Suprapubic skin (tissue), 4 donors: ENCODE measurements around the gene PAFAH2. TPM values are rescaled to one million over a fixed set of nuclear protein-coding genes. Genes with fewer than 3 reads are reported as not detected.

Source experiments
- DNase-seq, 2 donors: peaks; one replicate each; pipeline ENCODE4 v3.0.0-alpha.2; 2019; ENCODE audit warnings: low spot score in 2 of 2
- H3K27ac ChIP-seq: fragments of 200-600 bp; sonication (generic); one replicate; pipeline ENCODE4 v1.5.1; 2019
- H3K27me3 ChIP-seq: fragments of 200-600 bp; sonication (generic); one replicate; pipeline ENCODE4 v1.5.1; 2019
- H3K36me3 ChIP-seq: fragments of 200-600 bp; sonication (generic); one replicate; pipeline ENCODE4 v1.5.1; 2019
- H3K4me1 ChIP-seq: fragments of 200-600 bp; sonication (generic); one replicate; pipeline ENCODE4 v1.5.1; 2019
- H3K4me3 ChIP-seq: fragments of 200-600 bp; sonication (generic); one replicate; pipeline ENCODE4 v1.5.1; 2019; ENCODE audit warnings: mild to moderate bottlenecking
- H3K9me3 ChIP-seq: fragments of 200-600 bp; sonication (generic); one replicate; pipeline ENCODE4 v1.5.1; 2019
- EP300 ChIP-seq: sonication (generic); formaldehyde crosslinking; IDR thresholded peaks from one replicate; pipeline ENCODE4 v1.6.1; 2017; ENCODE audit warnings: antibody characterized with exemption
- POLR2A ChIP-seq, 2 donors: fragments of 450-650 bp; IDR thresholded peaks; one replicate each; pipeline ENCODE4 v1.6.1; 2017; ENCODE audit warnings: antibody characterized with exemption in 2 of 2, mild to moderate bottlenecking in 2 of 2, moderate library complexity in 2 of 2
- POLR2AphosphoS5 ChIP-seq, 3 donors: sonication (generic); formaldehyde crosslinking; IDR thresholded peaks; one replicate each; pipeline ENCODE4 v1.6.1; 2017; ENCODE audit warnings: antibody characterized with exemption in 3 of 3
- WGBS: methylation state at CpG from one replicate; pipeline ENCODE4 v1.1.5; 2018; 5-methylcytosine and 5-hydroxymethylcytosine counted together
- total RNA-seq, 4 donors: library from RNA; depleted of rRNA; stranded (reverse); fragments of >200 nt; gene quantifications; one replicate each; pipeline ENCODE4 v1.1.0, GENCODE V29; 2016
- TF ChIP-seq, protein P1 (sequence below), 2 donors: fragments of 200-600 bp in 1 of 2; fragments of 450-650 bp in 1 of 2; sonication (generic) in 1 of 2; IDR thresholded peaks; one replicate each; pipeline ENCODE4 v1.5.1; 2016 to 2019; ENCODE audit warnings: antibody characterized with exemption in 2 of 2, mild to moderate bottlenecking in 1 of 2, moderate library complexity in 1 of 2

The PAFAH2 gene
- total RNA-seq, 4 donors from 2014 or later: 16.6 to 31.3 (median 20.0) TPM

DNA sequence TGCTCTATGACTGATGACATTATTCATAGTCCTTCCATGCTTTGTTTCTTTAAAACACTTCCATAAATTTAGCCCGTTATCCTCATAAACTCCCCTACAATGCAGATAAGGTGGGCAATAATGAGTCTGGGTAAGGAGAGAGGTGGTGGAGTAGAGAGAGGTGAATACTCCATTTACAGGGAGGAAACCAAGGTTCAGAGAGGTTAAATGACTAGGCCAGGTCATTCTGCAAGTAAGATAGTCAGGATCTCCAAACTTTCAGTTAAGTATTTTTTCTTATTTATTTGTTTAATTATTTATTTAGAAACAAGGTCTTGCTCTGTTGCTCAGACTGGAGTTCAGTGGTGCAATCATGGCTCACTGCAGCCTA is 26.1 kb downstream of the PAFAH2 start:
- 91% methylated on average over 1 of the region's 1 CpG for WGBS
- H3K4me1 ChIP-seq: no peaks in the 10 kb centered on the region
- DNase-seq: no peak
- no peak overlapping the region for H3K4me3 ChIP-seq
- H3K36me3 ChIP-seq: peaks cover 89% of the 10 kb centered on the region
- H3K27me3 ChIP-seq: no peaks in the 10 kb centered on the region
- no peaks in the 10 kb centered on the region for H3K9me3 ChIP-seq
- H3K27ac ChIP-seq: no peak overlapping the region
- TF ChIP-seq POLR2AphosphoS5 (IDR thresholded peaks at IDR 0.05) (no peak), POLR2A (IDR thresholded peaks at IDR 0.05) (no peak), EP300 (no peak)
- TF ChIP-seq, protein P1, sequence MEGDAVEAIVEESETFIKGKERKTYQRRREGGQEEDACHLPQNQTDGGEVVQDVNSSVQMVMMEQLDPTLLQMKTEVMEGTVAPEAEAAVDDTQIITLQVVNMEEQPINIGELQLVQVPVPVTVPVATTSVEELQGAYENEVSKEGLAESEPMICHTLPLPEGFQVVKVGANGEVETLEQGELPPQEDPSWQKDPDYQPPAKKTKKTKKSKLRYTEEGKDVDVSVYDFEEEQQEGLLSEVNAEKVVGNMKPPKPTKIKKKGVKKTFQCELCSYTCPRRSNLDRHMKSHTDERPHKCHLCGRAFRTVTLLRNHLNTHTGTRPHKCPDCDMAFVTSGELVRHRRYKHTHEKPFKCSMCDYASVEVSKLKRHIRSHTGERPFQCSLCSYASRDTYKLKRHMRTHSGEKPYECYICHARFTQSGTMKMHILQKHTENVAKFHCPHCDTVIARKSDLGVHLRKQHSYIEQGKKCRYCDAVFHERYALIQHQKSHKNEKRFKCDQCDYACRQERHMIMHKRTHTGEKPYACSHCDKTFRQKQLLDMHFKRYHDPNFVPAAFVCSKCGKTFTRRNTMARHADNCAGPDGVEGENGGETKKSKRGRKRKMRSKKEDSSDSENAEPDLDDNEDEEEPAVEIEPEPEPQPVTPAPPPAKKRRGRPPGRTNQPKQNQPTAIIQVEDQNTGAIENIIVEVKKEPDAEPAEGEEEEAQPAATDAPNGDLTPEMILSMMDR (IDR thresholded peaks at IDR 0.05): no peak

DNA sequence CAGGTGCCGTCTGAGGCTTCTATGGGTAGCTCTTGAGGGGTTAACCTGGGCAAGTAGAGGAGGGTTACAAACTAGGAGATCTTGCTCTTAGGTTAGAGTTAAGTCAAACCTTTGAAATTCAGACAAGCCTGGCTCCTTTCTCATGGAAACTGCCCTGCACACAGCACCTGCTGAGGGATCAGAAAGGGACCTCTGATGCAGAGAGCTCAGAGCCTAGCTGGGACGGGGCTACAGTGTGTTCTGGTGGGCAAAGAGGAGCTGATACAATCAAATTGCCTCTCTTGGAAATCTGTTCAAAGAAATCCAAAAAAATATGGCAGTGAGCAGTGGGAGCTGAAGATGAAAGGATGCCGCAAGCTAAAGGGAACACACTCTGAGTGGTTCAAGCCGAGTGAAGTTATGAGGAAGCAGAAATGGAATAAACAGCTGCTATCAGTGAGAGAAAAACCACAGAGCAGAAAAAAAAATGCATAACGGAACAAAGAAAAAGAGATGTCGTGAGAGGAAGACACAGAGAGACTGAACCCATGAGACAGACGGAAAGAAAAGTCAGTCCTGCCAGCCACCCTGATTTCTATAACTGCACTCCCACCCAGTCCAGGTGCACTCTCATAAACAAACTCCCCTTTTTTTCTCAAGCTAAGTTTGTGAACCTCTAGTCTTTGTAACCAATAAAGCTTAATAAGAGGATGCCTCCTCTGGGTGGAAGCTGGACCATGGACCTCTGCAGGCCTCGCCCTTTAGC is 26.6 kb downstream of the PAFAH2 start:
- H3K4me1 ChIP-seq: no peaks in the 10 kb centered on the region
- no peak overlapping the region for H3K4me3 ChIP-seq
- no peak for DNase-seq
- no peaks in the 10 kb centered on the region for H3K27me3 ChIP-seq
- WGBS: 75% methylated on average over 8 of the region's 8 CpGs
- peaks cover 88% of the 10 kb centered on the region for H3K36me3 ChIP-seq
- no peaks in the 10 kb centered on the region for H3K9me3 ChIP-seq
- TF ChIP-seq, protein P1 (IDR thresholded peaks at IDR 0.05): no peak
- no peak for TF ChIP-seq POLR2A (IDR thresholded peaks at IDR 0.05)
- TF ChIP-seq EP300: no peak
- no peak for TF ChIP-seq POLR2AphosphoS5 (IDR thresholded peaks at IDR 0.05)
- H3K27ac ChIP-seq: no peak overlapping the region

DNA sequence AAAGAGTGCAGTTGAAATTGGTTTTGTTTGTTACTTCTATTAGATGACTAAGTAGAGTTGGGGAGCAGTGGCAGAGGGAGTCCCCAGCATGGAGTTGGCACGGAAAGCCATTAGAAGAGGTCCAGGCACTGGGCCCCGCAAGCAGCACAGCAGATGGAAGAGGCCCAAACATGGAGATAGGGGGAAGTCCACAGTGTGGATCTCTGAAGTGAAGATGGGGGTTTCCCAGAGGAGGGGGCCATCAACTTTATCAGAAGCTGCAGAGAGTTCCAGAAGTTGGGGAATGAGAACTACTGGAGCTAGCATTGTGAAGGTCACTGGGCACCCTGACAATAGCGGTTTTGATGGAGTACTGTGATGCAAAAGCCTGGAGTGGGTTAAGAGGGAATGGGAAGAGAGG is 30.6 kb downstream of the PAFAH2 start:
- Histone ChIP-seq H3K27ac (no peak overlapping the region), H3K27me3 (no peaks in the 10 kb centered on the region), H3K36me3 (peaks cover 74% of the 10 kb centered on the region), H3K9me3 (no peaks in the 10 kb centered on the region), H3K4me3 (no peak overlapping the region), H3K4me1 (no peaks in the 10 kb centered on the region)
- 98% methylated on average over 3 of the region's 3 CpGs for WGBS
- TF ChIP-seq POLR2A (IDR thresholded peaks at IDR 0.05) (no peak), EP300 (no peak), POLR2AphosphoS5 (IDR thresholded peaks at IDR 0.05) (no peak)
- TF ChIP-seq, protein P1 (IDR thresholded peaks at IDR 0.05): no peak
- DNase-seq: no peak

DNA sequence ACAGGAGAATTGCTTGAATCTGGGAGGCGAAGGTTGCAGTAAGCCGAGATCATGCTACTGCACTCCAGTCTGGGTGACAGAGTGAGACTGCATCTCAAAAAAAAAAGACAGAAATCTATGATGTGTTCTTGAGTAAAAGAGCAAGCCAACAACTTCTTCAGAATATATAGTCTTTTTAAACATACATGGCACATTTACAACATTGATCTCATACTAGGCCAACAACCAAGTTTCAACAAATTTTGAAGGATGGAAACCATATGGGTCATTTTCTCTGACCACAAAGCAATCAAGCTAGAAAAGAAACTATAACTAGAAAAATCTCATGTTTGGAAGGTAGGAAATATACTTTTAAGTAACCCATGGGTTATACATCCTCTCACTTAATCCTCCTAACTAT is 38.3 kb downstream of the PAFAH2 start:
- DNase-seq: no peak
- WGBS: 80% methylated on average over 2 of the region's 2 CpGs

DNA sequence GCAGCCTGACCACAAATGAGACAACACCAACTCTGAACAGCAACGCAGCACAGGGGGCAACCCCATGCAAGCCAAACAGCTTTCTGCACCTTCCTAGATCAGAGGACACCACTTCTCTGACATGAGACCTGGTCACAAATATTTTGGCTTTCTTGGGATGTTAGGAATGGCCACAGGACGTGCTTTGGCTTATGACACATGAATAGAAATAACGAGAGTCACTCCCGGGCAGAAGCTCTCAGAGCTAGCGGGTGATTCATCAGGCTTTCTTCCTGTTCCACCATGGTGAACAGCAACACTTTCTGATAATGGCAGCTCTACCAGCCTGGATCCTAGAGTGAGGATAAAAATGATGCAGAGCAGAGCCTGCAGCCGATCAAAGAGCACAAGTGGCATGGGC is 39.4 kb downstream of the PAFAH2 start:
- Histone ChIP-seq H3K4me1 (no peaks in the 10 kb centered on the region), H3K9me3 (no peaks in the 10 kb centered on the region), H3K27me3 (no peaks in the 10 kb centered on the region), H3K4me3 (no peak overlapping the region), H3K27ac (no peak overlapping the region), H3K36me3 (peaks cover 51% of the 10 kb centered on the region)
- WGBS: 91% methylated on average over 6 of the region's 6 CpGs
- no peak for DNase-seq
- TF ChIP-seq, protein P1 (IDR thresholded peaks at IDR 0.05): no peak
- no peak for TF ChIP-seq EP300
- TF ChIP-seq POLR2A (IDR thresholded peaks at IDR 0.05): no peak
- no peak for TF ChIP-seq POLR2AphosphoS5 (IDR thresholded peaks at IDR 0.05)

More for the DNA sequence above, 38.3 kb downstream of the PAFAH2 start:
- Histone ChIP-seq H3K27ac (no peak overlapping the region), H3K27me3 (no peaks in the 10 kb centered on the region), H3K4me1 (no peaks in the 10 kb centered on the region), H3K9me3 (no peaks in the 10 kb centered on the region), H3K4me3 (no peak overlapping the region), H3K36me3 (peaks cover 60% of the 10 kb centered on the region)
- TF ChIP-seq EP300 (no peak), POLR2A (IDR thresholded peaks at IDR 0.05) (no peak), POLR2AphosphoS5 (IDR thresholded peaks at IDR 0.05) (no peak)
- TF ChIP-seq, protein P1 (IDR thresholded peaks at IDR 0.05): no peak
